ENCODE results near the gene INPP4B.

DNA sequence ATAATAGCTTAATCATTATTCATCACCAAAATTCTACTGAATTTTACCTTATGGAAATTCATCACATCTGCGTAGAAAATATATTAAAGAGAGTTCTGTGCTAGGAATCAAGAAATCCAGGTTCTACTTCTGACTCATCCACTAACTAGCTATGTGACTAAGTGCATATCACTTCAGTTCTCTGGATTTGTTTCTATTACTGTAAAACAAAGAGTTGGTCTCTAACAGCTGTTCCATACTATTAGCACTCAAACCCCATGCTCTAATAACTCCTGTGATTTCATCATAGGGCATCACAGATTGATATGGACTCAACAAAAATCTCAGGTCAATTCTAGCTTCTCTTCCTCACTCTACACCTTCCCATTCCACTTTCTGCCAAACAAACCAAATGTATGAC is 572.0 kb downstream of the INPP4B start:
- TF ChIP-seq MEF2A (IDR thresholded peaks at IDR 0.05; ENCODE audit: borderline replicate concordance, low read depth), result no peak
- no peak for TF ChIP-seq CTCF (IDR thresholded peaks at IDR 0.05)
- no peak for TF ChIP-seq GATA2 (CRISPR knock-in tag; IDR thresholded peaks at IDR 0.05)
- no peak for TF ChIP-seq NFIC (IDR thresholded peaks at IDR 0.05; ENCODE audit: borderline replicate concordance)
